SU-DHL-6 (cell line): Measurements from ENCODE around the gene TBX6.
A peak's percentile ranks its signal among the peaks of the same experiment; 100 is the strongest.

Source experiments
- H2AFZ ChIP-seq: fragments of 200-600 bp; sonication (generic); 2 replicates; pipeline ENCODE4 v1.6.1; 2014; ENCODE audit warnings: low read depth, mild to moderate bottlenecking, moderate library complexity, mixed read lengths, antibody characterized with exemption, low read length; ENCODE audit not compliant: severe bottlenecking
- H3F3A ChIP-seq: fragments of 200-600 bp; shearing (Covaris generic); 2 replicates; pipeline ENCODE4 v1.6.0; 2016; ENCODE audit warnings: antibody characterized with exemption, mild to moderate bottlenecking; ENCODE audit not compliant: insufficient read depth
- H3K27ac ChIP-seq: fragments of 200-600 bp; sonication (generic); 2 replicates; pipeline ENCODE4 v1.5.1; 2016; ENCODE audit warnings: low read depth, mild to moderate bottlenecking, low read length, moderate library complexity, mixed read lengths
- H3K27me3 ChIP-seq: fragments of 200-600 bp; sonication (generic), shearing (Covaris generic); 2 replicates; pipeline ENCODE4 v1.6.0; 2014; ENCODE audit warnings: mild to moderate bottlenecking, low read length
- H3K36me3 ChIP-seq: fragments of 200-600 bp; sonication (generic); 2 replicates; pipeline ENCODE4 v1.6.1; 2014; ENCODE audit warnings: mild to moderate bottlenecking, low read length, mixed read lengths
- H3K4me2 ChIP-seq: fragments of 300-600, 200-600 bp; shearing (Covaris generic), sonication (generic); 2 replicates; pipeline ENCODE4 v1.6.0; 2014; ENCODE audit warnings: low read length, low read depth, mild to moderate bottlenecking; ENCODE audit not compliant: poor library complexity, severe bottlenecking
- H3K4me3 ChIP-seq: fragments of 200-600 bp; sonication (generic); 2 replicates; pipeline ENCODE4 v1.5.1; 2014; ENCODE audit warnings: antibody characterized with exemption, low read length, mild to moderate bottlenecking, mixed read lengths; ENCODE audit not compliant: insufficient read depth, poor library complexity, severe bottlenecking
- H3K79me2 ChIP-seq: fragments of 200-600 bp; sonication (generic); 2 replicates; pipeline ENCODE4 v1.6.1; 2014; ENCODE audit warnings: mild to moderate bottlenecking, low read length, moderate library complexity; ENCODE audit not compliant: insufficient read depth
- H3K9ac ChIP-seq: fragments of 200-600 bp; sonication (generic); 2 replicates; pipeline ENCODE4 v1.7.0; 2014; ENCODE audit warnings: mild to moderate bottlenecking, low read length
- H3K9me2 ChIP-seq: fragments of 200-600 bp; sonication (generic); replicated peaks from 2 replicates; pipeline ENCODE4 v1.6.1; 2014; ENCODE audit warnings: low read length; ENCODE audit not compliant: insufficient read depth
- H3K9me3 ChIP-seq: fragments of 200-600 bp; sonication (generic); 2 replicates; pipeline ENCODE4 v1.6.1; 2014; ENCODE audit warnings: low read length, mixed read lengths; ENCODE audit not compliant: insufficient read depth
- H4K20me1 ChIP-seq: fragments of 200-600 bp; sonication (generic); 2 replicates; pipeline ENCODE4 v1.6.1; 2014; ENCODE audit warnings: low read depth, mild to moderate bottlenecking, antibody characterized with exemption, low read length, moderate library complexity, mixed read lengths
- CTCF ChIP-seq: fragments of 200-600 bp; sonication (generic); IDR thresholded peaks from one replicate; pipeline ENCODE4 v1.5.1; 2017; ENCODE audit warnings: antibody characterized with exemption, mild to moderate bottlenecking, low read length, moderate library complexity; ENCODE audit not compliant: insufficient read depth, poor library complexity, severe bottlenecking
- EZH2phosphoT487 ChIP-seq: fragments of 200-600 bp; sonication (generic), shearing (Covaris generic); conservative IDR thresholded peaks from 2 replicates; pipeline ENCODE4 v1.6.1; 2018; ENCODE audit warnings: mild to moderate bottlenecking, antibody characterized with exemption, low read length, moderate library complexity, mixed read lengths

Gene TBX6

GRCh38 chr16:30096105-30096861 lies 4.6 kb upstream of the TBX6 start, which contains the start of gene YPEL3:
Gene YPEL3 (minus strand): TSS chr16:30096213. CDS start chr16:30095482, 731 bp downstream.
- Histone ChIP-seq H3K27ac (peak within 1 kb of the TSS; percentile 43; the same call in 1 of the 2 replicates), H3K79me2 (no peaks in the 10 kb centered on the region), H3K4me3 (peak within 1 kb of the TSS; percentile 41), H4K20me1 (no peaks in the 10 kb centered on the region), H3F3A (peaks cover 18% of the 10 kb centered on the region), H3K9me2 (no peaks in the 10 kb centered on the region), H3K4me2 (peak within 1 kb of the TSS; percentile 58), H3K27me3 (no peaks in the 10 kb centered on the region), H3K9ac (peak within 1 kb of the TSS; percentile 51), H3K9me3 (peaks cover 23% of the 10 kb centered on the region), H2AFZ (peak within 1 kb of the TSS; percentile 95), H3K36me3 (peaks cover 3% of the 10 kb centered on the region; the same call in 1 of the 2 replicates)
- TF ChIP-seq CTCF (no peak), EZH2phosphoT487 (no peak)

- Histone ChIP-seq H4K20me1 (no peaks in the 10 kb centered on the region), H3K9me2 (no peaks in the 10 kb centered on the region), H3K9me3 (peaks cover 23% of the 10 kb centered on the region), H3K79me2 (no peaks in the 10 kb centered on the region), H3K36me3 (peaks cover 3% of the 10 kb centered on the region; the same call in 1 of the 2 replicates), H3K4me3 (no peak overlapping the region), H3K27ac (peak overlapping the region; percentile 3; the same call in 1 of the 2 replicates), H3K9ac (peak overlapping the region; percentile 41), H3F3A (peaks cover 18% of the 10 kb centered on the region), H2AFZ (no peak overlapping the region), H3K4me2 (peak overlapping the region; percentile 58), H3K27me3 (no peaks in the 10 kb centered on the region)
- no peak for TF ChIP-seq CTCF
- TF ChIP-seq EZH2phosphoT487 = no peak
Observed at GRCh38 chr16:30095166-30096078, 3.7 kb upstream of the TBX6 start.

GRCh38 chr16:30094541-30095165 lies 2.9 kb upstream of the TBX6 start:
- H3F3A ChIP-seq = peaks cover 24% of the 10 kb centered on the region
- no peaks in the 10 kb centered on the region for H4K20me1 ChIP-seq
- H3K36me3 ChIP-seq = peaks cover 3% of the 10 kb centered on the region; the same call in 1 of the 2 replicates
- H3K4me3 ChIP-seq = no peak overlapping the region
- TF ChIP-seq EZH2phosphoT487 = no peak
- TF ChIP-seq CTCF = no peak
- H3K9me2 ChIP-seq = no peaks in the 10 kb centered on the region
- no peaks in the 10 kb centered on the region for H3K27me3 ChIP-seq
- H3K9me3 ChIP-seq = peaks cover 23% of the 10 kb centered on the region
- peak overlapping the region; percentile 41; the same call in 1 of the 2 replicates for H3K9ac ChIP-seq
- no peaks in the 10 kb centered on the region for H3K79me2 ChIP-seq
- H3K27ac ChIP-seq = no peak overlapping the region
- no peak overlapping the region for H2AFZ ChIP-seq
- peak overlapping the region; percentile 58 for H3K4me2 ChIP-seq
